NCI-H1930 (cell line): ENCODE results near the gene SLC6A2.
"Not testable (repeated sequence)": the region's sequence is repeated elsewhere in the genome, so short reads cannot be mapped to it uniquely, and the experiment has no call there.

Experiments
- DNase-seq, 2 experiments: peaks; one replicate each; lab custom pipeline; 2025; lab: John Stamatoyannopoulos, UW

The SLC6A2 gene

DNA sequence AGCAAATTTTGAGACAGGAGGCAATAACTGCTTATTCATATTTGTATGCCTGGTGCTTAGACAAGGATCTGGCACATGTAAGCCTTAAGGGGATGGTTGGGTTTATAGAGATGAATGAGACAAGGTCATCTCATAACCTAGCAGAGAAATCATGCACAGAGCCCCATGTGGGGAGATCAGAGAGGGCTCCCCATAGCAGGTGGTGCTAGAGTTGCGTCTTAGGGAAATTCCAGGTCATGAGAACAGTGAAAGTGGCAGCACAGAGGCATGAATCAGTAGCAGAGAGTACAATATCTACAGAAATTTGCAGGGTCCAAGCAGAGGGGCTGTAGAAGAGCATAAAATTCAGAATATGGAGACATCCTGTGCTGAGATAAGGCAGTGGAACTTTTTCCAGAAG is 57.3 kb downstream of the SLC6A2 start:
- DNase-seq = no peak

DNA sequence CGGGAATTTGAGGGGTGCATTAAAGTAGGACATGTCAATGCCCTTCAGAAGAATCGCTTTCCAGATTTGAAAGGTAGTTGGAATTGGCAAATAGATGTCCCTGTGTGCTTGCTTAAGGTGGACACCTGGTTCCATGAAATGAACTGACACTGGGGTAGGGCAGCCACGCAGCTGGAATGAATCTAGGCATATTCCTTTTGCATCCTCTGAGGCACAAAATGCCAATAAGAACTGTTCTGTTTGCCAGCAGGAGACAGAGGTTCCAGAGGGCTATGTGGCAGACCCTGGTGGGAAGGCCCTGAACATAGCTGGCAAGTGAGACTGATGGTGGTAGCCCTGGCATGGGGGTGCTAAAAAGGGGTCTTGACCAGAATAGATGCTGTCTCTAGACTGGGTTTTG is 61.5 kb downstream of the SLC6A2 start:
- DNase-seq = no peak

GRCh38 chr16:55725055-55725777 is 69.4 kb downstream of the SLC6A2 start:
- no peak for DNase-seq

DNA sequence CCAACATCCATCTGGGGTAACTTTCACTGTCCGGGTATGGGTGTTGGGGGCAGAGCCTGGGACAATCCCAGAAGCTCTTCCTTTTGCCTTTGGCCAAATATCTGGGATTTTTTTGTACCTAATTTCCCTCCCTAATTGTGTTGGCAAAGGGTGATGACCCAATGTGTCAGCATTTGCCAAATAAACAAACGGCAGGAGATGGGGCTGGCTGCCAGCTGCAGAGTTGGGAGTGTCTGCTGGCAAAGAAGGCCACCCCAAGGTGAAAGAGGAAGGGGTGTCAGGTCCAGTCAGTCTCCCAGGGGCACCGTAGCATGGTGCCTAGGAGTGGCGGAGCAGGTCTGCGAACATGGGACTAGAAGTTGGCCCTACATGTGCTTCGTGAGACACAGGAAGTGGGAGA is 73.0 kb downstream of the SLC6A2 start:
- DNase-seq = no peak

DNA sequence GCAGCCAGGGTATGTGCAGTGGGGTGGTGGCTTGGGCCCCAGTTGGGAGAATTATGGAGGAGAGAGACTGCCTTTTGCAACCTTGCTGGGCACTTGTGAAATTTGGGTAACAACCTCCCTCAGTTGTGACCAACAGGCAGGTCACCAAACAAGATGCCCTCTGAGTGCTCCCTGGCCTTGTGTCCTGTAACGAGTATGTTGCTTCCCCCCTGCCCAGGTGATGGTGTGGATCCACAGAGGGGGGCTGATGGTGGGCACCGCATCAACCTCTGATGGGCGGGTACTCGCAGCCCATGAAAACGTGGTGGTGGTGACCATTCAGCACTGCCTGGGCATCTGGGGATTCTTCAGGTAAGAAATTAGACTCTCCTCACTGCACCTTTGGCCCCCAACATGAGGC is 74.3 kb downstream of the SLC6A2 start:
- no peak for DNase-seq

GRCh38 chr16:55732496-55732895 is 76.7 kb downstream of the SLC6A2 start:
- DNase-seq = no peak

- DNase-seq = no peak
Observed at GRCh38 chr16:55734665-55735064, 78.9 kb downstream of the SLC6A2 start.

DNA sequence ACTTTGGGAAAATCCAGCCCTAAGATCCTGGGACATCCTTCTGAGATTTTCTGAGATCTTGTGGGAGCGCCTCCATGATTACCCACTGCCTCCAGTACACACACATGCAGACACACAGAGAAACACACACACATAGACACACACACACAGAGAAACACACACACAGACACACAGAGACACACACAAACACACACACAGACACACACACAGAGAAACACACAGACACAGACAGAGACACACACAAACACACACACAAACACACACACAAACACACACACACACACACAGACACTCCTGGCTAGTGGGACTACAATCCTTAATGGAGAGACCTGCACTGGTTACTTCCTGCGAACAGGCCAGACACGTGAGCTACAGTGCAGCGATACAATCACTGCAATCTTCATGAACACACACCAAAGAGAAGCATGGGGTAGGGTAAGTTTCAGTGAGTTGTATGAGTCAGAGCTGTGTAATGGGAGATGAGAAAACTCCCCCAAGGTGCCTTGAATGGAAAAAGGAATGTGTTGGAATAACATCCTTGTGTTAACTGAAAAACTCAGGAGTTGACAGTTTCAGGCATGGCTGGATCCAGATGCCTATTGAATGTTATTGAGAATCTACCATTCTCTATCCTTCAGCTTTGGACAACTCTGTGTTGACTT is 79.5 kb downstream of the SLC6A2 start:
- DNase-seq = no peak

GRCh38 chr16:55736671-55737070 is 80.9 kb downstream of the SLC6A2 start:
- DNase-seq = no peak

- DNase-seq = no peak
Observed at GRCh38 chr16:55737318-55737717, 81.5 kb downstream of the SLC6A2 start.

- DNase-seq = no peak
Observed at GRCh38 chr16:55737966-55738365, 82.2 kb downstream of the SLC6A2 start.

- DNase-seq = no peak
Observed at GRCh38 chr16:55746081-55746480, 90.3 kb downstream of the SLC6A2 start.

DNA sequence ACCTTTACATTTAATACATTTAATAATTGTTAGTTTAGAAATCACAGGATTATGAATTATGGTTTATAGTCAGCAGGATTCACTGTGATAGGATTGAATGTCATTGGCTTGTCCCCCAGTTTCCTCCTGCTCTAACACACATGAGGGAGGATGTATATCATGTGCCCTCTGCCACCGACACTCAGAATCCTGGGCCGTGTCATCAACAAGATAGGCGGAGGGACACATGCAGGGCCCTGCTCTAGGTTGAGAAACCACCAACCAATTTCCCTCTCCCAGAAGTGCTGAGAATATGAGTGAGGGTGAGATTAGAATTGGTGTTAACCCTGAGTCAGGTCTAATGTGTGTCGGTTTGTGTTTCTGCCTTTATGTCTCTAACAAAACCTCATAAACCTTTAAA is 92.0 kb downstream of the SLC6A2 start:
- no peak for DNase-seq

DNA sequence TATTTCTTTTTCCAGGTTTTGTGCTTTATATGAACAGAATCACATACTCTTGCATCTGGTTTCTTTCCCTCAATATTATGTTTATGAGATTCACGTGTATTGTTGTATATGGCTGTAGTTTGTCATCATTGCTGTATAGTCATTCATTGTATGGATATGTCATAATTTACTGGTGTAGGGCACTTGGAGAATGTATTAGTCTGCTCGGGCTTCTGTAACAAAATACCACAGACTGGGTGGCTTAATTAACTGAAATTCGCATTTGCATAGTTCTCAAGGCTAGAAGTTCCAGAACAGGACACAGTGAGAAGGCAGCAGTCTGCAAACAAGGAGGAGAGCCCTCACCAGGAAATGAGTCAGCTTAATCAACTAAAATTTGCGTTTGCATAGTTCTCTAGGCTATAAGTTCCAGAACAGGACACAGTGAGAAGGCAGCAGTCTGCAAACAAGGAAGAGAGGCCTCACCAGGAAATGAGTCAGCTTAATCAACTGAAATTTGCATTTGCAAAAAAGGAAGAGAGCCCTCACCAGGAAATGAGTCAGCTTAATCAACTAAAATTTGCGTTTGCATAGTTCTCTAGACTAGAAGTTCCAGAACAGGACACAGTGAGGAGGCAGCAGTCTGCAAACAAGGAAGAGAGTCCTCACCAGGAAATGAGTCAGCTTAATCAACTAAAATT is 96.8 kb downstream of the SLC6A2 start:
- not testable (repeated sequence) for DNase-seq

- not testable (repeated sequence) for DNase-seq
Observed at GRCh38 chr16:55753145-55753631, 97.4 kb downstream of the SLC6A2 start.
